Right renal pelvis (tissue), 4 donors: ENCODE measurements around the gene WAPL. TPM values are rescaled to one million over a fixed set of nuclear protein-coding genes. Genes with fewer than 3 reads are reported as not detected.
"Not testable (repeated sequence)": the region's sequence is repeated elsewhere in the genome, so short reads cannot be mapped to it uniquely, and the experiment has no call there.

Experiments
- DNase-seq, 4 donors: peaks; one replicate each; pipeline ENCODE4 v3.0.0-alpha.2; 2013; ENCODE audit warnings: low read depth in 4 of 4, low spot score in 3 of 4, missing footprints in 1 of 4
- polyA plus RNA-seq, 4 donors: library from polyadenylated mRNA; unstranded; fragments of 120-200 nt; gene quantifications; one replicate each; pipeline ENCODE4 v1.2.1, GENCODE V29; 2013; ENCODE audit not compliant: insufficient read length in 4 of 4

WAPL gene
- polyA plus RNA-seq, 4 donors = 42.3 to 52.1 (median 50.3) TPM

DNA sequence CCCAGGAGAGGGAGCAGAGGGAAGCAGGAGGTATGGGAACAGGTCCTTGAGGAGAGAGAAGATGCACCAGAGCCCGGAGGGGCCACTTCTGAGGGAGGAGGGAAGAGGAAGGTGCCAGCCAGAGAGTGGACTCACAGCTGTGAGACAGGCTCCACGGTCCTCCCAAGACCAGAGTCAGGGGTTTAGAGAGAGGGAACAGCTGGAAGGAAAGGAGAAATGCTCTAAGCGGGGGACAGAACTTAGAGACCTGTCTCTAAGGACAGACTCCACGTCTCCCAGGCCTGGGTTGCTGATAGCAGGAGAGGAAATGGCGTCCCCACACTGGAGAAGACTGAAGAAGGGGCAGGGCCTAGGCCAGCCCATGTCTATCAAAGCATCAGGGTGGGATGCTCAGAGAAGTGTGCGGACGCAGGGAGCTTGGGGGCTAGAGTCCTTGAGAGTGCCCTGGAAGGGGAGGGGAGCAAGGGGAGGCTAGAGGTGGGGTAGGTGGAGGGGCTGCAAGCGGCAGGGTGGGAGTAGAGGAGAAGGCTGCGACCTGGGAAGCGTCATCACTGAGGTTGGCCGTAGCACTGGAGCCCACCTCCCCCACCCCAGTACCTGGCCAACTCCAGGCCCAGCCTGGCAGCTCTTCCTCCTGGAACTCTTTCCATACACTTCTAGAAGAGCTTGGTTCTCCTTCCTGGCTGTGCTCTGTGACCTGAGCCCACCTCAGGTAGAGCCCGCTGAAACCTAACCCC lies 129.4 kb downstream of the WAPL start:
- no peak for DNase-seq

DNA sequence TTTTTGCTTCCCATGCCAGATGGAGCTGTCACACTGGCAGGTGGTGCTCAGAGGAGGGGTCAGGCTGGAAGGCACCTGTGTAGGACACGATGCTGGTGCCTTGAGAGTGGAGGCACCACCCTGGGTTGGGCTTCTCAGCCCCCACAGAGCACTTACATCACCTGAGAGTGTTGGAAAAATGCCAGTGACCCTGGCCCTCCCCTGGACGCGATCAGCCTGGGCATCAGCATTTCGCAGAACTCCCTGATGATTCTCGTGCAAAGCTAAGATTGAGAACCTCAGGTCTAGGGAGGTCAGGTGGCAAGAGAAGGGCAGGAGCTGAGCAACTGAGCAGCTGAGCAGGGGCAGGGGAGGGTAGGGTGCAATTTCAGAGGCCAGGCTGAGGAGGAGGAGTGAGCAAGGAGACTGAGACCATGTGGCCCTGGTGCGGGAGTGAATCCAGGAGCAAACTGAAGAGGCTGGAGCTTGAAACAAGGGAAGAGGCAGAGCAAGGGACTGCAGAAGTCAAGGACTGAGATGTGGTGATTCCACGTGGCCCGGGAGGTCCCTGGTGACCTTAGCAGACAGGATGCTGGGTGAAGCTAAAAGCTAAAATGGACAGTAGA lies 130.3 kb downstream of the WAPL start:
- no peak for DNase-seq

DNA sequence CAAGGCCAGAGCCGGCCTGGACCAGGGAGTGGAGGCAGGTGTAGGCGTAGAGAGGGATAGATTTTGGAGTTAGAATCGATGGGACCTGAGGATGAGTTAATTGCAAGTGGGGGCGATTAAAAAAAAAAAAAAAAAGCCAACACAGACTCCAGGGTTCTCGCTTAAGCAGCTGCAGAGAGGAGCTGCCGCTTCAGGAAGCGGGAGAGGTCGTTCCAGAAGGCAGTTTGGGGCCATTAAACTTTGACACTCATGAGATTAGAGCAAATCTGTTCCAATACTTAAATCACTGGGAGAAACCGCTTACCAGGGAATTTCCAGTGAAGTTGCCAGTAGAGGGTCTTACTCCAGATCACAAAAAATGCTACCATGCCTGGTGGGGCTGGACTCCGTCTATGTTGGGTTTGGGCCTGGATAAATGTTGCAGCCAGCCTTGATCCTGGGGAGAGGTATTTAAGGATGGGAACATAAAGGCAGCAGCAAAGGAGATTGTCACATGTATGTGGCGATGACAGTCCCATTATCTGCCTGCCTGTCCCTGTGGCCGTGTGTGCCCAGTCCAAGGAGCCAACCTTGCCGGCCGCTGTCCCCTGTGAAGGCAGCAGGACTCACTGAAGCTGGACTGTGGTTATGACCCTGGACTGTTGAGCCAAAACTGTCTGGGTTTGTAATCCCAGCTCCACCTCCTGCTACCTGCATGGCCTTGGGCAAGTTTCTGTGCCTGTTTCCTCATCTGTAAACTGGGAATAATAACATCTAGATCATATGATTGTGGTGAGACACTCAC lies 131.1 kb downstream of the WAPL start:
- no peak for DNase-seq

DNA sequence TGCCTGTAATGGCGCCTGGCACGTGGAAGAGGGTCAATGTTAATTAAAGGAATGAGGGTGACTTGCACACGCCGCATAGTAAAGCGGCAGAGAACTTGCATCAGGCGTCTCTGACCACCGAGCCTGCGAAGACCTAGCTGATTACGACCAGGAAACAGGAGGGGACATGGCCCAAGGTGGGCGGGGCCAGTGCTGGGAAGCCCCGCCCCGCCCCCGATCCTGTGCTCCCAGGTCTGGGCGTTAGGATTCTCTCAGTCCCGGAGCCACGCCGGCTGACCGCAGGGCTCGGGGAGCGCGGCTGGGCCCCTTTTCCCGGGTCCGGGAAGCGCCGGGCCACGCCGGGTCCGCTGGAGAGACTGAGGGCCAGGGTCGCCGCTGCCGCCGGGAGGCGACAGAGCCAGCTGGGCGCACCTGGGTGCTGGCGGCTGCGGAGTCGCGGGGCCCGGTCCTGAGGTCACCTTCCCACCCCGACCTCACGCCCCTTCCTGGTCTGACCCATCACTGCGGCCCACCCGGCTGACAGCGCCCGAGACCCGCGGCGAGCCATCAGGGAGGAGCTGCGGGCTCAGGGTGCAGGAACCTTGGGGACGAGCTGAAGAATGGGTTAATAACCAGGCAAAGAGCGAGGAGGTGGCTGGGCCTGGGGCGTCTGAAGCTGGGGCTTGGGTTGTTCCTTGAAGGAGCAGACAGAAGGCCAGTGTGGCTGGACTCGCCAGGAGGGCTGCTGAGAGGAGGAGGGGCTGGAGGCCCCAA lies 132.0 kb downstream of the WAPL start:
- DNase-seq = no peak

DNA sequence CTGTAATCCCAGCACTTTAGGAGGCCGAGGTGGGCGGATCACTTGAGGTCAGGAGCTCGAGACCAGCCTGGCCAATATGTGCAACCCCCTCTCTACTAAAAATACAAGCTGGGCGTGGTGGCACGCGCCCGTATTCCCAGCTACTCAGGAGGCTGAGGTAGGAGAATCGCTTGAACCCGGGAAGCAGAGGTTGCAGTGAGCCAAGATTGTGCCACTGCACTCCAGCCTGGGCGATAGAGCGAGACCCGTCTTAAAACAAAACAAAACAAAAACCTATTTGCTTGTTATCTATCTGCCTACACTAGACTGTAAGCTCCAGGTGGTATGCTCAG lies 132.5 kb downstream of the WAPL start:
- DNase-seq = not testable (repeated sequence)

DNA sequence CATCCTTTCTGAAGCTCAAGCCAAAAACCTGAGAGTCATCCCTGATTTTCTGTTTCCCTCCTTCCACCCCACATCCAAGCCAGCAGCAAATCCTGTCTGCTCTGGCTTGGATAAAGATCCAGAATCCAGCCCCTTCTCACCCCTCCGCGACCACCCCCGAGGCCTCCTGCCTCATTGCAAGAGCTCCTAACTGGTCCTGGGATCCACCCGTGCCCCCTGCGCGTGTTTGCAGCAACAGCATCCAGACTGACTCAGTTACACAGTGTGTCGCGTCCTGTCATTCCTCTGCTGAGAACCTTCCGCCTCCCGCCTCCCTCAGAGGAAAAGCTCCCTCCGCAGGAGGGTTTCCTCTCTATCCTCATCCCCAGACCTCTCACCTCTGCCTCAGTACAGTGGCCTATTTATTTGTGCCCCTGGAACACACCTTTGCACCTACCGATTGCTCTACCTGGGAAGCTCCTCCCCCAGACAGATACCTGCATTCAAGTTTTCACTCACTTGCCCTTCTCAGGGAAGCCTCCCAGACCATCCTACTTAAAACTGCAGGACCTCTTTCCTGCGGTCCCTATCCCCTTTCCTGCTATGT lies 133.4 kb downstream of the WAPL start:
- no peak for DNase-seq

DNA sequence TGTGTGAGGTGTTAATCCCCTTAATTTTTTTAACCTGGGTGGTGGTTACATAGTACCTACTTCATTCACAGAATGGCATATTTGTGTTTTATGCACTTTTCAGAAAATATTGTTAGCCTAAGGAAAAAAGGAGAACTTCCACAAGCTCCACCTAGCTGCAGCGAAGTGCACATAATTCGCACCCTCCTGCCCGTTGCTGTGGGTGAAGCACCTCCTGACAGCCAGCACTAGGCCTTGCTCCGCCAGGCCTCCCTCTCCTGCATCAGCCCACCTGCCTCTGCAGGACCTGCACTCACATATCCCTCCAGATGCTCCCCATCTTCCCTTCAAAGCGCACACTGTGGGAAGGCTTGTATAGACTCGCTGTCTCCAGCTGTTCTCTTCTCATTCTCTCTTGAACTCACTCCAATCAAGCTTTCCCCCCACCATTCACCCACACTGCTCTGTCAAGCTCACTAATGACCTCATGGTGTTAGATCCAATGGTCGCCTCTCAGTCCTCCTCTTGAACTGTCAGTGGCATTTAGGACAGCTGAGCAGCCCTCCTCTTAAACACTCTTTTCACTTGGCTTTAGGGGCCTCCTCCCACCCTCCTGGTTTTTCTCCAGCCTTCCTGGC lies 134.3 kb downstream of the WAPL start:
- no peak for DNase-seq

DNA sequence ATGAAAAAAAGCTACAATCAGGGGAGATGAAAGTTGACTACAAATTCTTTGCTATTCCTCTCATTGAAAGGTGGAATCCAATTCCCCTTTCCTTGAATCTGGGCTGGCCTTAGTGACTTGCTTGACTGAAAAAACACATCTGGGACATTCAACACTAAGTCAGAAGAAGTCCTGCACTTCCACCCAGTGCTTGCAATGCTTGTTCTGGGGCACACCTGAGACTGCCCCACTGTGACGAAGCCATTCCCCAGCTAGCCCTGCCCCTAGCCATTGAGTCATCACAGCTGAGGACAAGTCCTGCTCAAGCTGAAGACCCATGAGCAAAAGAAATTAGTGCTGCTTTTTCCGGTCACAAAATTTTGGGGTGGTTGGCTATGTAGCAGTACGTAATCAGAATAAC lies 135.8 kb downstream of the WAPL start:
- DNase-seq = no peak

Other genes starting within 250 kb of the WAPL start
- gene GRID1, start 155.0 kb downstream of the WAPL start, polyA plus RNA-seq = 1 to 10 TPM; 1.5 to 2.3 (median 2.1) TPM
- not detected for gene OPN4, start 132.8 kb upstream of the WAPL start, polyA plus RNA-seq
- gene LDB3, start 146.7 kb upstream of the WAPL start, polyA plus RNA-seq = 1 to 10 TPM in 2 of 4 donors, under 1 TPM in 2; 0.92 to 1.1 (median 1.0) TPM
- gene BMPR1A, start 234.8 kb upstream of the WAPL start, polyA plus RNA-seq = 10 to 100 TPM; 63.2 to 85.5 (median 75.5) TPM